ENCODE measurements around the gene FAM184A.

DNA sequence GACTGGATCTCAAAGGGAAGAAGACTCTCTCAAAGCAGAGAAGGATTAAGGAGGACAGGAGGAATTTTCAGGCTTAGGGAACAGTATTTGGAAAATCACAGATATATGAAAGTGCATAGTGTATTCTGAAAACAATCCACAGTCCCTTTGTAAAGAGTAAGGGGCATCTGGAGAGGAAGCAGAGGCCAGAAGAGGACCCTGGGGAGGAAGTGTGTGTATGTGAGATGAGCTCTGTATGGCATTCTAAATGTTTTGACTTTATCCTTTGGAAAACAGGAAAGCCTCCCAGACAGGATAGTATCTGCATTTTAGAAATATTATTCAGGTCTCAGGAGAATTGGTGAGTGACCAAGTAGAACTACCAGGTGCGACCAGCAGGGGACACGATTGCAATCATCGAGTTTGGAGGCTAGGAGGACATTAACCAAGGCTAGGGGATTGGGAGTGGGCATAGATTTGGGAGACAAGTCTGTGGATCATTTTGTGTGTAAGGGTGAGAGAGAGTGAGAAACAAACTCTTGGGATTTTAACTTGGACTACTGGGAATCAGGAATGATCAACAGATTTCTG lies 38.3 kb upstream of the FAM184A start:
- TF ChIP-seq CTCF (IDR thresholded peaks at IDR 0.05) (no peak), POLR2A (IDR thresholded peaks at IDR 0.05) (no peak)
